Calu3 (cell line): ENCODE results near the gene NTNG1. TPM values are rescaled to one million over a fixed set of nuclear protein-coding genes. Genes with fewer than 3 reads are reported as not detected.

Experiments used
- BruUV-seq: library from RNA; stranded (reverse); fragments of 400-500 nt; replicated peaks from 2 replicates; lab custom pipeline; 2021; lab: Mats Ljungman, UMichigan
- CTCF ChIA-PET: fragments of 300-600 bp; sonication (Branson Sonifier 250); formaldehyde crosslinking; loops from one replicate; lab custom pipeline; 2022; ENCODE audit warnings: antibody characterized with exemption; lab: Charles Lee
- DNase-seq: peaks from one replicate; pipeline ENCODE4 v3.0.0; 2022
- H3K27ac Mint-ChIP-seq: one replicate; pipeline ENCODE4 v1.8.0; 2022; ENCODE audit warnings: mixed read lengths; ENCODE audit not compliant: unreplicated experiment
- H3K27me3 Mint-ChIP-seq: one replicate; pipeline ENCODE4 v1.8.0; 2022; ENCODE audit warnings: mixed read lengths; ENCODE audit not compliant: unreplicated experiment
- H3K36me3 Mint-ChIP-seq: one replicate; pipeline ENCODE4 v1.8.0; 2022; ENCODE audit warnings: mild to moderate bottlenecking, moderate library complexity, mixed read lengths; ENCODE audit not compliant: insufficient read depth, unreplicated experiment
- H3K4me1 Mint-ChIP-seq: one replicate; pipeline ENCODE4 v1.8.0; 2022; ENCODE audit warnings: mild to moderate bottlenecking, low read depth, mixed read lengths; ENCODE audit not compliant: unreplicated experiment
- H3K4me3 Mint-ChIP-seq: one replicate; pipeline ENCODE4 v1.8.0; 2022; ENCODE audit warnings: mild to moderate bottlenecking, low read depth, moderate library complexity, mixed read lengths; ENCODE audit not compliant: unreplicated experiment
- H3K9me3 Mint-ChIP-seq: one replicate; pipeline ENCODE4 v1.8.0; 2022; ENCODE audit warnings: low read depth, mixed read lengths; ENCODE audit not compliant: unreplicated experiment
- intact Hi-C: fragments of 100-400 bp; cut with micrococcal nuclease; formaldehyde crosslinking; loops from one replicate; pipeline ENCODE4 v1.10.0; 2022; ENCODE audit not compliant: unreplicated experiment
- total RNA-seq: library from RNA; stranded (reverse); gene quantifications from 2 replicates; pipeline ENCODE4 v1.2.3, GENCODE V29; 2022
- TF ChIP-seq, protein P1 (sequence below): fragments of 200-600 bp; IDR thresholded peaks from one replicate; pipeline ENCODE4 v1.8.0; 2022; ENCODE audit warnings: antibody characterized with exemption; ENCODE audit not compliant: unreplicated experiment

NTNG1 gene
- total RNA-seq, 1 experiment from 2014 or later, result 2.6 TPM

DNA sequence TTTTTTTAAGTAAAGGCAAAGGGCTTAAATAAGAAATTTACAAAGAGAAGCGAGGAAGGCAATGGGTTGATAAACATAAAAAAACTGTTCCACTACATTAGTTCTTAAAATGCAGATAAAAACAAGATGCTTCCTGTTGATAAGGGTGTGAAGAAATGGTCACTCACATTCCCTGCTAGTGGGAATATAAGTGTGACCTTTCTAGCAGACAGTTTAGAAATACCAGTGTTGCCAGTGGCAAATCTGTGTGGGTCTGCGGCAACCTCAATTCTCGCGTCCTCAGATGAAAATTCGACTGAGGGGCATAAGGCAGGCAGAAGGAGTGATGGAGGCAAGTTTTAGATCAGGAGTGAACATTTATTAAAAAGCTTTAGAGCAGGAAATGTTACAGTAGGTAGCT lies 151.1 kb downstream of the NTNG1 start:
- no TSS peak for BruUV-seq
- no peaks in the 10 kb centered on the region for H3K4me1 Mint-ChIP-seq
- no peaks in the 10 kb centered on the region for H3K9me3 Mint-ChIP-seq
- no peak for DNase-seq
- no peaks in the 10 kb centered on the region for H3K36me3 Mint-ChIP-seq
- no peak overlapping the region for H3K4me3 Mint-ChIP-seq
- TF ChIP-seq, protein P1, sequence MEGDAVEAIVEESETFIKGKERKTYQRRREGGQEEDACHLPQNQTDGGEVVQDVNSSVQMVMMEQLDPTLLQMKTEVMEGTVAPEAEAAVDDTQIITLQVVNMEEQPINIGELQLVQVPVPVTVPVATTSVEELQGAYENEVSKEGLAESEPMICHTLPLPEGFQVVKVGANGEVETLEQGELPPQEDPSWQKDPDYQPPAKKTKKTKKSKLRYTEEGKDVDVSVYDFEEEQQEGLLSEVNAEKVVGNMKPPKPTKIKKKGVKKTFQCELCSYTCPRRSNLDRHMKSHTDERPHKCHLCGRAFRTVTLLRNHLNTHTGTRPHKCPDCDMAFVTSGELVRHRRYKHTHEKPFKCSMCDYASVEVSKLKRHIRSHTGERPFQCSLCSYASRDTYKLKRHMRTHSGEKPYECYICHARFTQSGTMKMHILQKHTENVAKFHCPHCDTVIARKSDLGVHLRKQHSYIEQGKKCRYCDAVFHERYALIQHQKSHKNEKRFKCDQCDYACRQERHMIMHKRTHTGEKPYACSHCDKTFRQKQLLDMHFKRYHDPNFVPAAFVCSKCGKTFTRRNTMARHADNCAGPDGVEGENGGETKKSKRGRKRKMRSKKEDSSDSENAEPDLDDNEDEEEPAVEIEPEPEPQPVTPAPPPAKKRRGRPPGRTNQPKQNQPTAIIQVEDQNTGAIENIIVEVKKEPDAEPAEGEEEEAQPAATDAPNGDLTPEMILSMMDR, result no peak
- H3K27ac Mint-ChIP-seq, result no peak overlapping the region
- intact Hi-C loops, result no loop called here
- CTCF ChIA-PET, result no interaction called here
- no peaks in the 10 kb centered on the region for H3K27me3 Mint-ChIP-seq

DNA sequence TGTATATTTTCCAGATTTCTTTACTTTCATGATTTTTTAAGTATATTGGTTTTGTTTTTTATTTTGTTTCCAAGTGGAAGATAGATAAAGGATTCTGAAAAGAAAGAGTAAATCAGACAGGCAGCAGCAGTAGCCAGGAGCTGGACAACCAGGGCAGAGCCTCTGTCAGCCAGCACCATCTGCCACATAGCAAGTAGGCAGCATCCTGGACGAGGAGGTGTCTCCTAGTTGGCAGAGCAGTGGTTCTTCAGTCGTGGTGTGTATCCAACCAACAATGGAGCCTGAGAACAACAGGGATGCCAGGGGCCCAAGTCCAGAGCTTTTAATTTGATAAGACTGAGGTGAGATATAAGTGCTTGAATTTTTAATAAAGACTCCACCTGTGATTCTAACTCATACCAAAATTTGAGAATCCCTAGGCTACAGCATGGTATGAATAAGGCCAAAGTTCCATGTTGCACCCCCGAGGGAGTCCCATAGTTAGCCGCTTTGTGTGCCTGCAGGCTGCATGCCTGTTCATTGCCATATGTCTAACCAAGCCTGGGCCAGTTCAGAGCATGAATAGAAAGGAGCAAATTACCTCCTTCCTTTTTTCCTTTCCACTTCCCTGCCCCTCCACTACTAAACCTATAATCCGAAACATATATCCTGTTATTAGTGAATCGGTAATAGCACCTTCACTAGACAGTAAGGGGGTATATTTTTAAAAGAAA lies 153.2 kb downstream of the NTNG1 start:
- TF ChIP-seq, protein P1, result no peak
- H3K27ac Mint-ChIP-seq, result no peak overlapping the region
- no peak overlapping the region for H3K4me3 Mint-ChIP-seq
- no peaks in the 10 kb centered on the region for H3K9me3 Mint-ChIP-seq
- intact Hi-C loops, result no loop called here
- CTCF ChIA-PET, result no interaction called here
- no TSS peak for BruUV-seq
- H3K27me3 Mint-ChIP-seq, result no peaks in the 10 kb centered on the region
- DNase-seq, result no peak
- no peaks in the 10 kb centered on the region for H3K4me1 Mint-ChIP-seq
- H3K36me3 Mint-ChIP-seq, result no peaks in the 10 kb centered on the region

DNA sequence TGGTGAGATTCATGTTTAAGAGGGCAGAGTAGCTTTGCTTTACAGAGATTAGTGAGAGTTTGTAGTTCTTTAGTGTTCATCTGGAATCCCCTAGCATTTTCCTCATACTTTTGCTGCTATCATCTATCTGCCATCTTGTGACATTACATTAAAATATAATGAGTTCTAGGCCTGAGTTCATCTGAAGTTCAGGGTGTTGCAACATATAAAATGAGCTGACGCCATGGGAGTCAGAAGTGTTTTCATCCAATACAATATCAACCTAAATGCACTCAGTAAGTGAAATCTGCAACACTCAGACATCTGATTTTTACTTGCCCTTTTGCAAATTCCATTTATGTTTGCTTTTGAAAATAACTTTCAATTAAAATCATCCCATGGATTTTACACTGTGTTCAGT lies 153.8 kb downstream of the NTNG1 start:
- CTCF ChIA-PET, result no interaction called here
- Mint-ChIP-seq H3K27ac (no peak overlapping the region), H3K4me1 (no peaks in the 10 kb centered on the region), H3K27me3 (no peaks in the 10 kb centered on the region), H3K4me3 (no peak overlapping the region), H3K9me3 (no peaks in the 10 kb centered on the region), H3K36me3 (no peaks in the 10 kb centered on the region)
- intact Hi-C loops, result no loop called here
- no TSS peak for BruUV-seq
- TF ChIP-seq, protein P1, result no peak
- no peak for DNase-seq

DNA sequence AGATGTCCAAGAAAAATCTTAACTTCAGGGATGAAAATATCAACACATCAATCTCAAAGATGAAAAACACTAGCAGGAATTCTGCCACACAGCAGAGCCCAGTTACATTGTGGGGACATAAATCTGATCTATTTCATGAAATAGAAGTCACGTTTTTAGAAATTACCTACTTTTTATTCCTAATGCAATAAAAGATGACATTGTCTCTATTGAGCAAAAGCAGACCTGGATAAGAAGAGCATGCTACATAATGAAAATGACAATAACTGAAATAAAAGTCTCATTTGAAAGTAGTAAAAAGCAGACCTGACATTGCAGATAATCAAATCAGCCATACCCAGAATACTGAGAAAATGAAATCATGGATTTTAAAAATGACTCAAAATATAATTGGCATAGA lies 156.8 kb downstream of the NTNG1 start:
- TF ChIP-seq, protein P1, result no peak
- Mint-ChIP-seq H3K9me3 (no peaks in the 10 kb centered on the region), H3K27me3 (no peaks in the 10 kb centered on the region), H3K27ac (no peak overlapping the region), H3K4me1 (no peaks in the 10 kb centered on the region), H3K36me3 (no peaks in the 10 kb centered on the region), H3K4me3 (no peak overlapping the region)
- no peak for DNase-seq
- CTCF ChIA-PET, result no interaction called here
- no TSS peak for BruUV-seq
- intact Hi-C loops, result no loop called here
